KOPT-K1 (cell line): ENCODE measurements around the gene MAP7.
"Not testable (repeated sequence)": the region's sequence is repeated elsewhere in the genome, so short reads cannot be mapped to it uniquely, and the experiment has no call there.

ENCODE experiments used
- H3K27ac ChIP-seq: fragments of 200-600 bp; sonication (generic); 2 replicates; pipeline ENCODE4 v1.5.1; 2016; ENCODE audit warnings: antibody characterized with exemption, mild to moderate bottlenecking, low read depth, low read length; ENCODE audit not compliant: poor library complexity, severe bottlenecking
- H3K36me3 ChIP-seq: fragments of 200-600 bp; sonication (generic); 2 replicates; pipeline ENCODE4 v1.5.1; 2017; ENCODE audit warnings: antibody characterized with exemption, mild to moderate bottlenecking, low read length, moderate library complexity; ENCODE audit not compliant: insufficient read depth
- H3K9me3 ChIP-seq: fragments of 200-600 bp; sonication (generic); 2 replicates; pipeline ENCODE4 v1.5.1; 2017; ENCODE audit warnings: antibody characterized with exemption, low read length, mild to moderate bottlenecking; ENCODE audit not compliant: insufficient read depth, poor library complexity, severe bottlenecking

The MAP7 gene

GRCh38 chr6:136464874-136465273 lies 85.3 kb downstream of the MAP7 start:
- no peaks in the 10 kb centered on the region for H3K9me3 ChIP-seq

GRCh38 chr6:136464148-136464547 lies 86.1 kb downstream of the MAP7 start:
- Histone ChIP-seq H3K27ac (no peak overlapping the region), H3K9me3 (no peaks in the 10 kb centered on the region)

More at GRCh38 chr6:136464874-136465273, 85.3 kb downstream of the MAP7 start:
- Histone ChIP-seq H3K27ac (no peak overlapping the region), H3K36me3 (no peaks in the 10 kb centered on the region)

GRCh38 chr6:136463743-136464142 lies 86.5 kb downstream of the MAP7 start:
- Histone ChIP-seq H3K27ac (no peak overlapping the region), H3K9me3 (no peaks in the 10 kb centered on the region), H3K36me3 (no peaks in the 10 kb centered on the region)

More at GRCh38 chr6:136464148-136464547, 86.1 kb downstream of the MAP7 start:
- no peaks in the 10 kb centered on the region for H3K36me3 ChIP-seq

- no peaks in the 10 kb centered on the region for H3K9me3 ChIP-seq
- H3K36me3 ChIP-seq = no peaks in the 10 kb centered on the region
- H3K27ac ChIP-seq = no peak overlapping the region
Observed at GRCh38 chr6:136446579-136447187, 103.5 kb downstream of the MAP7 start.

GRCh38 chr6:136446145-136446544 lies 104.1 kb downstream of the MAP7 start:
- H3K9me3 ChIP-seq = no peaks in the 10 kb centered on the region
- H3K27ac ChIP-seq = no peak overlapping the region
- no peaks in the 10 kb centered on the region for H3K36me3 ChIP-seq

GRCh38 chr6:136445063-136445462 lies 105.2 kb downstream of the MAP7 start:
- Histone ChIP-seq H3K27ac (no peak overlapping the region), H3K9me3 (no peaks in the 10 kb centered on the region), H3K36me3 (no peaks in the 10 kb centered on the region)

GRCh38 chr6:136440203-136440602 lies 110.0 kb downstream of the MAP7 start:
- Histone ChIP-seq H3K27ac (no peak overlapping the region), H3K36me3 (no peaks in the 10 kb centered on the region), H3K9me3 (no peaks in the 10 kb centered on the region)

GRCh38 chr6:136439514-136440190 lies 110.6 kb downstream of the MAP7 start:
- no peak overlapping the region for H3K27ac ChIP-seq

GRCh38 chr6:136438441-136438840 lies 111.8 kb downstream of the MAP7 start:
- Histone ChIP-seq H3K27ac (no peak overlapping the region), H3K9me3 (no peaks in the 10 kb centered on the region), H3K36me3 (no peaks in the 10 kb centered on the region)

More at GRCh38 chr6:136439514-136440190, 110.6 kb downstream of the MAP7 start:
- Histone ChIP-seq H3K9me3 (no peaks in the 10 kb centered on the region), H3K36me3 (no peaks in the 10 kb centered on the region)

- Histone ChIP-seq H3K36me3 (no peaks in the 10 kb centered on the region), H3K9me3 (no peaks in the 10 kb centered on the region), H3K27ac (no peak overlapping the region)
Observed at GRCh38 chr6:136437246-136437645, 113.0 kb downstream of the MAP7 start.

- Histone ChIP-seq H3K27ac (no peak overlapping the region), H3K36me3 (no peaks in the 10 kb centered on the region)
Observed at GRCh38 chr6:136435101-136435500, 115.1 kb downstream of the MAP7 start.

GRCh38 chr6:136431306-136431705 lies 118.9 kb downstream of the MAP7 start:
- H3K27ac ChIP-seq, H3K36me3 ChIP-seq, H3K9me3 ChIP-seq: not testable (repeated sequence)

More at GRCh38 chr6:136435101-136435500, 115.1 kb downstream of the MAP7 start:
- H3K9me3 ChIP-seq = no peaks in the 10 kb centered on the region

- H3K9me3 ChIP-seq = no peaks in the 10 kb centered on the region
- no peaks in the 10 kb centered on the region for H3K36me3 ChIP-seq
- no peak overlapping the region for H3K27ac ChIP-seq
Observed at GRCh38 chr6:136429264-136430065, 120.8 kb downstream of the MAP7 start.

- Histone ChIP-seq H3K27ac (no peak overlapping the region), H3K36me3 (no peaks in the 10 kb centered on the region)
Observed at GRCh38 chr6:136427378-136427717, 122.9 kb downstream of the MAP7 start.

GRCh38 chr6:136426627-136427377 lies 123.4 kb downstream of the MAP7 start:
- no peak overlapping the region for H3K27ac ChIP-seq
- H3K36me3 ChIP-seq = no peaks in the 10 kb centered on the region

More at GRCh38 chr6:136427378-136427717, 122.9 kb downstream of the MAP7 start:
- no peaks in the 10 kb centered on the region for H3K9me3 ChIP-seq

More at GRCh38 chr6:136426627-136427377, 123.4 kb downstream of the MAP7 start:
- no peaks in the 10 kb centered on the region for H3K9me3 ChIP-seq
